Adipocyte (in vitro differentiated cells): ENCODE measurements around the gene CCDC28A.

Experiments used
- DNase-seq: peaks from one replicate; pipeline ENCODE4 v3.0.0-alpha.2; 2015; ENCODE audit warnings: low read depth
- H3K27me3 ChIP-seq: replicated peaks from 2 replicates; pipeline ENCODE4 v1.7.0; 2013; ENCODE audit warnings: mild to moderate bottlenecking, low read length, moderate library complexity; ENCODE audit not compliant: control insufficient read depth, insufficient read depth
- H3K36me3 ChIP-seq: 2 replicates; pipeline ENCODE4 v1.7.0; 2013; ENCODE audit warnings: low read length, mild to moderate bottlenecking, moderate library complexity; ENCODE audit not compliant: control insufficient read depth, insufficient read depth, severe bottlenecking
- H3K4me1 ChIP-seq: 2 replicates; pipeline ENCODE4 v1.7.0; 2013; ENCODE audit warnings: mild to moderate bottlenecking, low read length, moderate library complexity; ENCODE audit not compliant: control insufficient read depth, insufficient read depth
- H3K4me3 ChIP-seq: 2 replicates; pipeline ENCODE4 v1.7.0; 2013; ENCODE audit warnings: mild to moderate bottlenecking, low read length, moderate library complexity
- H3K9ac ChIP-seq: 2 replicates; pipeline ENCODE4 v1.7.0; 2013; ENCODE audit warnings: mild to moderate bottlenecking, low read length, moderate library complexity
- H3K9me3 ChIP-seq: 2 replicates; pipeline ENCODE4 v1.7.0; 2013; ENCODE audit warnings: mild to moderate bottlenecking, low read length, moderate library complexity; ENCODE audit not compliant: control insufficient read depth

Gene CCDC28A

DNA sequence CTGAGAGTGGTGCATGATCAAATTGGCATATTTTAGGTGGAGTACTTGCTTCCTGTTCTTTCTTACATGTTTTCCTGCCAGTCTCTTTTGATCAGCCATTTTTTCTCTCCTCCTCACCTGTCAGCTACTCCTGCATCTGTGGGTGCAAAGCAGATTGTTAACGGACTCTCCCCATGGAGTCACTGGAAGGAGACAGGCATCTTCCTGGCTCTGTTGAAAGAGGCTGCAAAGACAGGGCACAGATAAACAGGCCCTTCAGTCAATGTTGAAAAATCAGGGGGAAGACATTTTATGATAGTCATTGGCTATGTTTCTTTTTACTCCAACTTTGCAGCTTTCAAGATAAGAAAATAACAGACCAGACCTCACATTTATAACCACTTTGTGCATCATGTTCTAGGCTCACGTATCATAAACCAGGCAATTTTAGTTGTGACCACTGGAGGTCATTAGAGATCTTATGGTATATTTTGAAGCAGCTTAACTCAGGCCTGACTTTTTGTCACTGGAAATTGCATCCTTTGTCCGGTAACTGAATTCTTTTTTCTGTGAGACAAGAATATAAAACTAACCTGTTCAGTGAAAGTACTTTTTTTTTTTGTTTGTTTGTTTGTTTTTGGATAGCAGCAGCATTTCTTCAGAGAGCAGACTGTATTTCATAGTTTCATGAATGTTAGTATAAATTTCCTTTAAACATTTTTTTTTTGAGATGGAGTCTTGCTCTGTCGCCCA is 42.4 kb downstream of the CCDC28A start:
- Histone ChIP-seq H3K4me1 (peaks cover 3% of the 10 kb centered on the region), H3K9ac (no peak overlapping the region), H3K4me3 (no peak overlapping the region), H3K27me3 (no peaks in the 10 kb centered on the region), H3K9me3 (no peaks in the 10 kb centered on the region), H3K36me3 (no peaks in the 10 kb centered on the region)
- peak; percentile 84 for DNase-seq

DNA sequence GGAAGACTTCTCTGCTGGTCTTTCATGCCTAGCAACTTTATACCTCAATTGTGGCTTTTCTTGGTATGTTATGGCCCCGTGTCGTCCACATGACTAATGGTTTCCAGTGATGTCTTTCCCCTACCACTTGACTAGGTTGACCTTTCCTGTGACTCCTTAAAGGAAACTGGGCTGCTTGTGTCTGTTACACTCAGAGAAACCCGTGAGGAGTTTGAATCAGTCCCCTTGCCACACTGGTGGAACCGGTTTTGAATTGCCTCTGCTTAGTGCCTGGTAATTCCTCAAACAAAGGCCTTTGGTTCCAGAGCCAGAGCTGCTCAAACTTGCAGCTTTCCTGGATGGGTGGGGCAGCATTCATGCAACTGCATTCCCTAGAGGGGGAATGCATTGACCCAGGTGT is 44.2 kb downstream of the CCDC28A start:
- H3K4me3 ChIP-seq, result no peak overlapping the region
- H3K9me3 ChIP-seq, result no peaks in the 10 kb centered on the region
- H3K36me3 ChIP-seq, result no peaks in the 10 kb centered on the region
- no peak overlapping the region for H3K9ac ChIP-seq
- no peaks in the 10 kb centered on the region for H3K27me3 ChIP-seq
- H3K4me1 ChIP-seq, result peaks cover 3% of the 10 kb centered on the region
- peak; percentile 56 for DNase-seq

GRCh38 chr6:138818496-138819194 is 45.1 kb downstream of the CCDC28A start:
- Histone ChIP-seq H3K9ac (no peak overlapping the region), H3K36me3 (no peaks in the 10 kb centered on the region), H3K27me3 (no peaks in the 10 kb centered on the region), H3K9me3 (no peaks in the 10 kb centered on the region), H3K4me1 (peaks cover 3% of the 10 kb centered on the region), H3K4me3 (no peak overlapping the region)
- DNase-seq, result no peak

DNA sequence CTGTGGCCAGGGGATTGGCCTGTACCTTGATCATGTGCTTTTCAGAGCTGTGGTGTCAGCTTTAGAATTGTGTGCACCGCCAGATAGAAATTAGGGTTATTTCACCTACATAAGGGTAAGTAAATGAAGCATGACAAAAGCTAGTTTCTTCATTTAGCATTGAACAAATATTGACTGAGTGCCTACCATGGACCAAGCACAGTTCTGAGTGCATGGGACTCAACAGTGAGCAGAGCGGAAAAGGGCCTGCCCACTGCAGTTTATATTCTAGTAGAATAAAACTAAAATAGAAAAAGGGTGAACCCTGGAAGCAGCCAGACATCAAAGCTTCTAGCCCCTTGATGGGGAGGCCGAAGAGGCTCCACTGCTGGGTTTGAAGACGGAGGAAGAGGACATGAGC is 48.0 kb downstream of the CCDC28A start:
- H3K9me3 ChIP-seq, result no peaks in the 10 kb centered on the region
- H3K9ac ChIP-seq, result no peak overlapping the region
- peaks cover 3% of the 10 kb centered on the region for H3K4me1 ChIP-seq
- H3K4me3 ChIP-seq, result no peak overlapping the region
- H3K27me3 ChIP-seq, result no peaks in the 10 kb centered on the region
- no peak for DNase-seq
- H3K36me3 ChIP-seq, result no peaks in the 10 kb centered on the region

- Histone ChIP-seq H3K4me1 (no peaks in the 10 kb centered on the region), H3K27me3 (no peaks in the 10 kb centered on the region), H3K4me3 (no peak overlapping the region), H3K9ac (no peak overlapping the region), H3K36me3 (no peaks in the 10 kb centered on the region), H3K9me3 (no peaks in the 10 kb centered on the region)
- no peak for DNase-seq
Measured at GRCh38 chr6:138824482-138825144, 51.0 kb downstream of the CCDC28A start.

- no peak for DNase-seq
- no peaks in the 10 kb centered on the region for H3K36me3 ChIP-seq
- H3K27me3 ChIP-seq, result no peaks in the 10 kb centered on the region
- no peak overlapping the region for H3K4me3 ChIP-seq
- H3K9me3 ChIP-seq, result no peaks in the 10 kb centered on the region
- no peak overlapping the region for H3K9ac ChIP-seq
- peaks cover 5% of the 10 kb centered on the region for H3K4me1 ChIP-seq
Measured at GRCh38 chr6:138830248-138830647, 56.7 kb downstream of the CCDC28A start.

DNA sequence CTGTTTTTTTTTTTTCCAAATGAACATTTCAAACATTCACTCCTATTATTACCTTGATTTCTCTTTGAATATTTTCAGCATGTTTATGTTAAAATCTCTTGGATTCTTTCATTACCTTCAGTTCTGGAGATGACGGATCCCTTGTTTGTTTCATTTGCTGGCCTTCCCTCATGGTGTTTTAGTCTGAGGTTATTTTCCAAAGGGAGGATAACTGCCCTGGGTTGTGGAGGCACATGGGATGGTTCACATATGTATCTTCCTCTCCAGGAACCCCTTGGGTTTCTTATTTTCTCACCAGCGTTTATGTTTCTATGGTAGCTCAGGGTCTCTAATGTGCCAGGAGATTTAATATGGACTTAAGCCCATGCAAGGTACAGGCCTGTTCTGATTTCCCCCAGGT is 58.6 kb downstream of the CCDC28A start:
- no peak overlapping the region for H3K9ac ChIP-seq
- no peaks in the 10 kb centered on the region for H3K9me3 ChIP-seq
- H3K36me3 ChIP-seq, result no peaks in the 10 kb centered on the region
- peaks cover 5% of the 10 kb centered on the region for H3K4me1 ChIP-seq
- H3K27me3 ChIP-seq, result no peaks in the 10 kb centered on the region
- H3K4me3 ChIP-seq, result no peak overlapping the region
- no peak for DNase-seq

- H3K27me3 ChIP-seq, result no peaks in the 10 kb centered on the region
- H3K36me3 ChIP-seq, result no peaks in the 10 kb centered on the region
Measured at GRCh38 chr6:138833816-138834539, 60.4 kb downstream of the CCDC28A start.

GRCh38 chr6:138837246-138837645 is 63.7 kb downstream of the CCDC28A start:
- Histone ChIP-seq H3K4me1 (peaks cover 5% of the 10 kb centered on the region), H3K9me3 (no peaks in the 10 kb centered on the region), H3K36me3 (no peaks in the 10 kb centered on the region), H3K4me3 (no peak overlapping the region), H3K27me3 (no peaks in the 10 kb centered on the region), H3K9ac (no peak overlapping the region)
- DNase-seq, result no peak

More at GRCh38 chr6:138833816-138834539, 60.4 kb downstream of the CCDC28A start:
- Histone ChIP-seq H3K4me3 (no peak overlapping the region), H3K9ac (no peak overlapping the region), H3K4me1 (peaks cover 5% of the 10 kb centered on the region), H3K9me3 (no peaks in the 10 kb centered on the region)
- DNase-seq, result no peak
